ENCODE data around the gene RIC1.
"Not testable (repeated sequence)": the region's sequence is repeated elsewhere in the genome, so short reads cannot be mapped to it uniquely, and the experiment has no call there.

Gene RIC1

GRCh38 chr9:5696884-5697283, 68.0 kb downstream of the RIC1 start:
- H3K4me3 ChIP-seq (ENCODE audit: low read depth in 1 of 2, low read length in 2 of 2), result no peak overlapping the region
- no peak overlapping the region for H3K27ac ChIP-seq (ENCODE audit: low read depth, low read length)
- H3K36me3 ChIP-seq (ENCODE audit: control insufficient read depth in 1 of 2, insufficient read depth in 2 of 2, low read length in 2 of 2), result no peaks in the 10 kb centered on the region
- H3K4me1 ChIP-seq (ENCODE audit: control insufficient read depth in 1 of 2, insufficient read depth in 2 of 2, low read length in 2 of 2), result no peaks in the 10 kb centered on the region
- no peaks in the 10 kb centered on the region for H3K27me3 ChIP-seq (ENCODE audit: control insufficient read depth in 1 of 2, insufficient read depth in 2 of 2, low read length in 2 of 2)
- H3K9me3 ChIP-seq (ENCODE audit: control insufficient read depth in 1 of 2, low read length in 2 of 2), result no peaks in the 10 kb centered on the region
- no peak overlapping the region for H3K9ac ChIP-seq (ENCODE audit: low read depth in 1 of 2, low read length in 2 of 2)

GRCh38 chr9:5698004-5698403, 69.1 kb downstream of the RIC1 start:
- Histone ChIP-seq H3K27ac (ENCODE audit: low read depth, low read length) (no peak overlapping the region), H3K36me3 (ENCODE audit: control insufficient read depth in 1 of 2, insufficient read depth in 2 of 2, low read length in 2 of 2) (no peaks in the 10 kb centered on the region), H3K4me1 (ENCODE audit: control insufficient read depth in 1 of 2, insufficient read depth in 2 of 2, low read length in 2 of 2) (no peaks in the 10 kb centered on the region), H3K27me3 (ENCODE audit: control insufficient read depth in 1 of 2, insufficient read depth in 2 of 2, low read length in 2 of 2) (no peaks in the 10 kb centered on the region), H3K9ac (ENCODE audit: low read depth in 1 of 2, low read length in 2 of 2) (no peak overlapping the region), H3K9me3 (ENCODE audit: control insufficient read depth in 1 of 2, low read length in 2 of 2) (no peaks in the 10 kb centered on the region), H3K4me3 (ENCODE audit: low read depth in 1 of 2, low read length in 2 of 2) (no peak overlapping the region)

GRCh38 chr9:5698810-5699556, 70.1 kb downstream of the RIC1 start:
- no peak overlapping the region for H3K9ac ChIP-seq (ENCODE audit: low read depth in 1 of 2, low read length in 2 of 2)
- H3K9me3 ChIP-seq (ENCODE audit: control insufficient read depth in 1 of 2, low read length in 2 of 2), result no peaks in the 10 kb centered on the region
- H3K27me3 ChIP-seq (ENCODE audit: control insufficient read depth in 1 of 2, insufficient read depth in 2 of 2, low read length in 2 of 2), result no peaks in the 10 kb centered on the region
- H3K4me1 ChIP-seq (ENCODE audit: control insufficient read depth in 1 of 2, insufficient read depth in 2 of 2, low read length in 2 of 2), result no peaks in the 10 kb centered on the region
- no peak overlapping the region for H3K4me3 ChIP-seq (ENCODE audit: low read depth in 1 of 2, low read length in 2 of 2)
- no peak overlapping the region for H3K27ac ChIP-seq (ENCODE audit: low read depth, low read length)
- H3K36me3 ChIP-seq (ENCODE audit: control insufficient read depth in 1 of 2, insufficient read depth in 2 of 2, low read length in 2 of 2), result no peaks in the 10 kb centered on the region

GRCh38 chr9:5708414-5708813, 79.5 kb downstream of the RIC1 start:
- no peak overlapping the region for H3K4me3 ChIP-seq (ENCODE audit: low read depth in 1 of 2, low read length in 2 of 2)
- H3K27ac ChIP-seq (ENCODE audit: low read depth, low read length), result no peak overlapping the region
- H3K9ac ChIP-seq (ENCODE audit: low read depth in 1 of 2, low read length in 2 of 2), result no peak overlapping the region
- no peaks in the 10 kb centered on the region for H3K27me3 ChIP-seq (ENCODE audit: control insufficient read depth in 1 of 2, insufficient read depth in 2 of 2, low read length in 2 of 2)
- peaks cover 8 to 20% of the 10 kb centered on the region in 2 donors for H3K9me3 ChIP-seq (ENCODE audit: control insufficient read depth in 1 of 2, low read length in 2 of 2)
- peaks cover 4 to 10% of the 10 kb centered on the region in 2 donors for H3K36me3 ChIP-seq (ENCODE audit: control insufficient read depth in 1 of 2, insufficient read depth in 2 of 2, low read length in 2 of 2)
- H3K4me1 ChIP-seq (ENCODE audit: control insufficient read depth in 1 of 2, insufficient read depth in 2 of 2, low read length in 2 of 2), result no peaks in the 10 kb centered on the region

GRCh38 chr9:5712651-5713390, 83.9 kb downstream of the RIC1 start:
- Histone ChIP-seq H3K27me3 (ENCODE audit: control insufficient read depth in 1 of 2, insufficient read depth in 2 of 2, low read length in 2 of 2) (no peaks in the 10 kb centered on the region), H3K4me3 (ENCODE audit: low read depth in 1 of 2, low read length in 2 of 2) (no peak overlapping the region), H3K36me3 (ENCODE audit: control insufficient read depth in 1 of 2, insufficient read depth in 2 of 2, low read length in 2 of 2) (peaks cover 4 to 20% of the 10 kb centered on the region in 2 donors), H3K9me3 (ENCODE audit: control insufficient read depth in 1 of 2, low read length in 2 of 2) (peaks cover 8 to 14% of the 10 kb centered on the region in 2 donors), H3K4me1 (ENCODE audit: control insufficient read depth in 1 of 2, insufficient read depth in 2 of 2, low read length in 2 of 2) (no peaks in the 10 kb centered on the region), H3K27ac (ENCODE audit: low read depth, low read length) (no peak overlapping the region), H3K9ac (ENCODE audit: low read depth in 1 of 2, low read length in 2 of 2) (no peak overlapping the region)

- H3K27ac ChIP-seq (ENCODE audit: low read depth, low read length), result no peak overlapping the region
- no peaks in the 10 kb centered on the region for H3K9me3 ChIP-seq (ENCODE audit: control insufficient read depth in 1 of 2, low read length in 2 of 2)
- H3K27me3 ChIP-seq (ENCODE audit: control insufficient read depth in 1 of 2, insufficient read depth in 2 of 2, low read length in 2 of 2), result no peaks in the 10 kb centered on the region
- H3K9ac ChIP-seq (ENCODE audit: low read depth in 1 of 2, low read length in 2 of 2), result no peak overlapping the region
- no peaks in the 10 kb centered on the region for H3K4me1 ChIP-seq (ENCODE audit: control insufficient read depth in 1 of 2, insufficient read depth in 2 of 2, low read length in 2 of 2)
- H3K4me3 ChIP-seq (ENCODE audit: low read depth in 1 of 2, low read length in 2 of 2), result no peak overlapping the region
- peaks cover 0 to 16% of the 10 kb centered on the region in 2 donors for H3K36me3 ChIP-seq (ENCODE audit: control insufficient read depth in 1 of 2, insufficient read depth in 2 of 2, low read length in 2 of 2)
These were observed 85.8 kb downstream of the RIC1 start for GRCh38 chr9:5714501-5715401.

- no peaks in the 10 kb centered on the region for H3K9me3 ChIP-seq (ENCODE audit: control insufficient read depth in 1 of 2, low read length in 2 of 2)
- peaks cover 0 to 10% of the 10 kb centered on the region in 2 donors for H3K36me3 ChIP-seq (ENCODE audit: control insufficient read depth in 1 of 2, insufficient read depth in 2 of 2, low read length in 2 of 2)
- H3K27me3 ChIP-seq (ENCODE audit: control insufficient read depth in 1 of 2, insufficient read depth in 2 of 2, low read length in 2 of 2), result no peaks in the 10 kb centered on the region
- H3K9ac ChIP-seq (ENCODE audit: low read depth in 1 of 2, low read length in 2 of 2), result no peak overlapping the region
- H3K4me1 ChIP-seq (ENCODE audit: control insufficient read depth in 1 of 2, insufficient read depth in 2 of 2, low read length in 2 of 2), result no peaks in the 10 kb centered on the region
- H3K4me3 ChIP-seq (ENCODE audit: low read depth in 1 of 2, low read length in 2 of 2), result no peak overlapping the region
- no peak overlapping the region for H3K27ac ChIP-seq (ENCODE audit: low read depth, low read length)
These were observed 86.7 kb downstream of the RIC1 start for GRCh38 chr9:5715548-5716127.

GRCh38 chr9:5717434-5717833, 88.5 kb downstream of the RIC1 start:
- not testable (repeated sequence) for H3K4me1 ChIP-seq (ENCODE audit: control insufficient read depth in 1 of 2, insufficient read depth in 2 of 2, low read length in 2 of 2); H3K4me3 ChIP-seq (ENCODE audit: low read depth in 1 of 2, low read length in 2 of 2); H3K9ac ChIP-seq (ENCODE audit: low read depth in 1 of 2, low read length in 2 of 2); H3K27ac ChIP-seq (ENCODE audit: low read depth, low read length); H3K27me3 ChIP-seq (ENCODE audit: control insufficient read depth in 1 of 2, insufficient read depth in 2 of 2, low read length in 2 of 2); H3K9me3 ChIP-seq (ENCODE audit: control insufficient read depth in 1 of 2, low read length in 2 of 2)
- peaks cover 3 to 25% of the 10 kb centered on the region in 2 donors for H3K36me3 ChIP-seq (ENCODE audit: control insufficient read depth in 1 of 2, insufficient read depth in 2 of 2, low read length in 2 of 2)

- no peak overlapping the region for H3K27ac ChIP-seq (ENCODE audit: low read depth, low read length)
- peaks cover 3 to 25% of the 10 kb centered on the region in 2 donors for H3K36me3 ChIP-seq (ENCODE audit: control insufficient read depth in 1 of 2, insufficient read depth in 2 of 2, low read length in 2 of 2)
- H3K4me1 ChIP-seq (ENCODE audit: control insufficient read depth in 1 of 2, insufficient read depth in 2 of 2, low read length in 2 of 2), result no peaks in the 10 kb centered on the region
- no peaks in the 10 kb centered on the region for H3K9me3 ChIP-seq (ENCODE audit: control insufficient read depth in 1 of 2, low read length in 2 of 2)
- H3K27me3 ChIP-seq (ENCODE audit: control insufficient read depth in 1 of 2, insufficient read depth in 2 of 2, low read length in 2 of 2), result no peaks in the 10 kb centered on the region
- no peak overlapping the region for H3K4me3 ChIP-seq (ENCODE audit: low read depth in 1 of 2, low read length in 2 of 2)
- no peak overlapping the region for H3K9ac ChIP-seq (ENCODE audit: low read depth in 1 of 2, low read length in 2 of 2)
These were observed 89.6 kb downstream of the RIC1 start for GRCh38 chr9:5718296-5719032.

All from duodenal mucosa (tissue), 2 donors.